ENCODE data around the gene SZT2. TPM values are rescaled to one million over a fixed set of nuclear protein-coding genes. Genes with fewer than 3 reads are reported as not detected.

Gene SZT2
- total RNA-seq, 1 experiment from 2014 or later: 22.2 TPM

DNA sequence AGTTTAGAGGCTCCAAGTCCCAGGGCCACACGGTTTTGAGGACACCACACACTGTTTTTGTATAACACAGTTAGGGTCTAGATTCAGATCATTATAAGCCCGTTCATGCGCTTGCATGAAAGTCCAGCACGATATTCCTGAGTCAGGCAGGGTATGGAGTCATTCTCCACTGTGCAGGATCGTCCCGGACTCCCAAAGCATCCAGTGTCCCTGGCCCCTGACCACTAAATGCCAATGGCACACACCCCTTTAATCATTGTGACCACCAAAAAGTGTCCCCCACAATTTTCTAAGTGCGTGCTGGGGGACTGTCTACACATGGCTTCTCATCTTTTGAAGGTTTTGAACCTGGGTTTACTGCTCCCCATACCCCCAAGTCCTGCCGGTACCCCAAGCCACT lies 113.8 kb downstream of the SZT2 start:
- Histone ChIP-seq H3K27me3 (ENCODE audit: low read length) (no peaks in the 10 kb centered on the region), H4K20me1 (ENCODE audit: low read length) (no peaks in the 10 kb centered on the region), H3K4me2 (ENCODE audit: low read length) (no peak overlapping the region), H3K9me2 (replicated peaks; ENCODE audit: low read length) (no peaks in the 10 kb centered on the region), H3K4me1 (ENCODE audit: insufficient read depth, low read length) (no peaks in the 10 kb centered on the region), H3F3A (ENCODE audit: low read length, unreplicated experiment) (no peaks in the 10 kb centered on the region), H3K79me2 (ENCODE audit: low read length) (no peaks in the 10 kb centered on the region), H3K27ac (ENCODE audit: low read length) (no peak overlapping the region), H3K9ac (ENCODE audit: low read length) (no peak overlapping the region), H2AFZ (ENCODE audit: low read length) (no peak overlapping the region), H3K4me3 (ENCODE audit: low read length) (no peak overlapping the region), H3K36me3 (ENCODE audit: low read depth, low read length) (no peaks in the 10 kb centered on the region), H3K9me3 (ENCODE audit: low read length) (no peaks in the 10 kb centered on the region)
- intact Hi-C loops (cut with micrococcal nuclease): no loop called here
- DNase-seq (no peak), ATAC-seq (no peak)
- ChIA-PET POLR2A (ENCODE audit: unreplicated experiment) (interaction anchor here (0.6 kb wide), 1 partner anchor 47 kb away, joined by 5 read pairs; no protein-coding TSS in a partner anchor), CTCF (no interaction called here)
- TF ChIP-seq EZH2phosphoT487 (IDR thresholded peaks at IDR 0.05; ENCODE audit: borderline replicate concordance, low read length): no peak
- no peak for TF ChIP-seq EZH2 (IDR thresholded peaks at IDR 0.05; ENCODE audit: low read length, unreplicated experiment)
- TF ChIP-seq, protein P1, sequence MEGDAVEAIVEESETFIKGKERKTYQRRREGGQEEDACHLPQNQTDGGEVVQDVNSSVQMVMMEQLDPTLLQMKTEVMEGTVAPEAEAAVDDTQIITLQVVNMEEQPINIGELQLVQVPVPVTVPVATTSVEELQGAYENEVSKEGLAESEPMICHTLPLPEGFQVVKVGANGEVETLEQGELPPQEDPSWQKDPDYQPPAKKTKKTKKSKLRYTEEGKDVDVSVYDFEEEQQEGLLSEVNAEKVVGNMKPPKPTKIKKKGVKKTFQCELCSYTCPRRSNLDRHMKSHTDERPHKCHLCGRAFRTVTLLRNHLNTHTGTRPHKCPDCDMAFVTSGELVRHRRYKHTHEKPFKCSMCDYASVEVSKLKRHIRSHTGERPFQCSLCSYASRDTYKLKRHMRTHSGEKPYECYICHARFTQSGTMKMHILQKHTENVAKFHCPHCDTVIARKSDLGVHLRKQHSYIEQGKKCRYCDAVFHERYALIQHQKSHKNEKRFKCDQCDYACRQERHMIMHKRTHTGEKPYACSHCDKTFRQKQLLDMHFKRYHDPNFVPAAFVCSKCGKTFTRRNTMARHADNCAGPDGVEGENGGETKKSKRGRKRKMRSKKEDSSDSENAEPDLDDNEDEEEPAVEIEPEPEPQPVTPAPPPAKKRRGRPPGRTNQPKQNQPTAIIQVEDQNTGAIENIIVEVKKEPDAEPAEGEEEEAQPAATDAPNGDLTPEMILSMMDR (conservative IDR thresholded peaks at IDR 0.05; ENCODE audit: low read depth, low read length): no peak
- BruUV-seq (replicated peaks): no TSS peak

Small RNA genes within 50 kb of the gene (microRNA-seq; reads per million reads assigned to microRNA genes)
- 1.3 reads per million for gene MIR6734 (ENCODE audit: unreplicated experiment)
- 1.5 reads per million for gene MIR6735 (ENCODE audit: unreplicated experiment)

Other genes starting within 250 kb of the SZT2 start
- 274 and 338 TPM in 2 replicates for gene EBNA1BP2, start 217.6 kb upstream of the SZT2 start, total RNA-seq (2014; rRNA removed)
- gene CFAP57, start 217.6 kb upstream of the SZT2 start, total RNA-seq (2014; rRNA removed): 1.2 and 2.6 TPM in 2 replicates
- 8.6 and 9.8 TPM in 2 replicates for gene TMEM125, start 119.9 kb upstream of the SZT2 start, total RNA-seq (2014; rRNA removed)
- gene C1orf210, start 104.3 kb upstream of the SZT2 start, total RNA-seq (2014; rRNA removed): 10.4 and 17.8 TPM in 2 replicates
- 1.5 and 1.8 TPM in 2 replicates for gene TIE1, start 88.9 kb upstream of the SZT2 start, total RNA-seq (2014; rRNA removed)
- 0.35 TPM in 1 of 2 replicates, not detected in the other for gene MPL, start 52.1 kb upstream of the SZT2 start, total RNA-seq (2014; rRNA removed)
- gene CDC20, start 30.9 kb upstream of the SZT2 start, total RNA-seq (2014; rRNA removed): 312 and 349 TPM in 2 replicates
- 89.5 and 128 TPM in 2 replicates for gene ELOVL1, start 21.9 kb upstream of the SZT2 start, total RNA-seq (2014; rRNA removed)
- 35.5 and 41.8 TPM in 2 replicates for gene MED8, start 99 bp upstream of the SZT2 start, total RNA-seq (2014; rRNA removed)
- 87.1 and 89.8 TPM in 2 replicates for gene HYI, start 64.0 kb downstream of the SZT2 start, total RNA-seq (2014; rRNA removed)
- gene PTPRF, start 141.0 kb downstream of the SZT2 start, total RNA-seq (2014; rRNA removed): 67.4 and 100 TPM in 2 replicates

All from PC-3 (cell line).